GM10847 (cell line): ENCODE results near the gene CYYR1.

Experiments
- POLR2A ChIP-seq: IDR thresholded peaks from 2 replicates; pipeline ENCODE4 v1.6.1; 2011; ENCODE audit not compliant: insufficient read length; ENCODE audit errors: extremely low read depth

Gene CYYR1

DNA sequence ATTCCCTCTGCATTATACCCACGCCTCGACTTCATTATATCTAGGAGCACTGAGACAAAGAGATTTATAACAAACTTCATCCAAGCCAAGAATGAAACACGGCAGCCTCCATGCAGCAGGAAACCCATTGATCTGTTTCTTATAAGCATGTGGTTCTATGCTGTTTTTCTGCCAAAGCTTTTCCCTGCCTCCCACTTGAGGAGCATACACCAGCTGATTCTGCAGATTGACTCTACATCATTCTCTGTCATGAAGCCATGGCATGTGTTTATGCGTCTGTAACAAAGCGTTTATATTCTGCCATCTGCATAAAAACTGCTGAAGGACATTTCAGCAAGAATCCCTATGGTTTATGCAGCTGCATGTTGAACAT lies 102.0 kb downstream of the CYYR1 start:
- no peak for TF ChIP-seq POLR2A

DNA sequence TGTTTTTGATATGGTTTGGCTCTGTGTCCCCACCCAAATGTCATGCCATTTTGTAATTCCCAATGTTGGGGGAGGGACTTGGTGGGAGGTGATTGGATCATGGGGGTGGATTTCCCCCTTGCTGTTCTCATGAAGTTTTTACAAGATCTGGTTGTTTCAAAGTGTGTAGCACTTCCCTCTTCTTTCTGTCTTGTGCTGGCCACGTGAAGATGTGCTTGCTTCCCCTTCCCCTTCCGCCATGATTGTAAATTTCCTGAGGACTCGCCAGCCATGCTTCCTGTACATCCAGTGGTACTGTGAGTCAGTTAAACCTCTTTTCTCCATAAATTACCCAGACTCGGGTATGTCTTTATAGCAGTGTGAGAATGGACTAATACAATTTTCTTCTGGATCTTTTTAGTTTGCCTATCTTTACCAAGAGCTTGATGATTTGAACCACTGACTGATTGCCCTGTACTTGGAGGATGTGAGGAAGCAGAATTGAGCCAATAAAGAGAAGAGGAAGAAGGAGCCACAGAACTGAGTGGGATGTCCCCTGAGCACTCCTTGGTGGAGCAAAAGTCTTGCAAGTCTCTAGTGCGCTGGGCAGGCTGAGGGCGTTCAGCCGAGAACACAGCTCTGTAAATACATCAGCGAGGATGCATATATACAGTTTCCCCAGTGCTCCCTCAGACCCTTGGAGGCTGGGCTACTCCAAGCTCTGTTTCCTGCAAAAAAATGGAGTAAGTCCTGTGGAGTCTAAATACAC lies 102.6 kb downstream of the CYYR1 start:
- TF ChIP-seq POLR2A, result no peak

DNA sequence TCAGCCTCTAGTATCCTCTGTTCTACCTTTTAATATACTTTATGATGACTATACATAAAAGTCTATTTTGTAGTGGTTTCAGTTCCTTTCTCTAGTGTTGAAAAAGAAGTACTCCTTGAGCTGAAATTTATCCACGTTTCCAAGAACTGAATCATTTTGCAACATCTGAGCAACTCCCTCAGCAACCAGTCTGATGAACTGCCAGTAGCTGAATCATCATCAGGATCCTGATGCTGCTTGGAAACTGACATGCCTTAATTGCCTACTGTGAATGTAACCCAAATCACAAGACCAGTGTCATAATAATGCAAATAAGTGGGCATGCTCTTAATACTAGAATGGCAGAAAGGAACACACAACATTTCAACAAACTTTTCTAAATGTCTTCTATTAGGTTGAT lies 103.3 kb downstream of the CYYR1 start:
- TF ChIP-seq POLR2A, result no peak

- no peak for TF ChIP-seq POLR2A
Measured at GRCh38 chr21:26465916-26466315, 107.2 kb downstream of the CYYR1 start.

GRCh38 chr21:26461500-26461899 lies 111.6 kb downstream of the CYYR1 start:
- no peak for TF ChIP-seq POLR2A

GRCh38 chr21:26460621-26461020 lies 112.5 kb downstream of the CYYR1 start:
- no peak for TF ChIP-seq POLR2A

- TF ChIP-seq POLR2A, result no peak
Measured at GRCh38 chr21:26457817-26458216, 115.3 kb downstream of the CYYR1 start.

- no peak for TF ChIP-seq POLR2A
Measured at GRCh38 chr21:26453267-26453666, 119.8 kb downstream of the CYYR1 start.

DNA sequence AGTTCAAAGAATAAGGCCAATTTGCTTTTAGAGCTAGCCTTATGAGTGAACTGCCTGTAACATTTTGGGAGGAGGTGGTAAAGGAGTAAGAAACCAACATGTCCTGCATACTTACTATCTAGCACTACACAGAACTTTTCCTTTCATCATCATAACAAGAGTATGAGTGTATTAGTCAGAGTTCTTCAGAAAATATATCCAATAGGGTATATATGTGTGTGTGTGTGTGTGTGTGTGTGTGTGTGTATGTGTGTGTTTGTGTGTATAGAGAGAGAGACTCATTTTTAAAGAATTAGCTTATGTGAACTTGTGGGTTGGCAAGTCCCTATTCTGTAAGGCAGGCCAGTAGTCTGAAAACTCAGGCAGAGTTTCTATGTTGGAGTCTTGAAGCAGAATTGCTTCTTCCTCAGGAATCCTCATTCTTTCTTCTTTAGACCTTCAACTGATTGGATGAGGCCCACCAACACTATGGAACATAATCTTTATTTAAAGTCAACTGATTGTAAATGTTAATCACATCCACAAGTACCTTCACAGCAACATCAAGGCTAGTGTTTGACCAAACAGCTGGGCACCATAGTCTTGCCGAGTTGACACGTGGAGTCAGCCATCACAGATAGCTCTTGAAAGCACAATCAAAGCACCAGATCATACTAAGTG lies 121.9 kb downstream of the CYYR1 start:
- TF ChIP-seq POLR2A, result no peak

- no peak for TF ChIP-seq POLR2A
Measured at GRCh38 chr21:26449161-26449560, 123.9 kb downstream of the CYYR1 start.

DNA sequence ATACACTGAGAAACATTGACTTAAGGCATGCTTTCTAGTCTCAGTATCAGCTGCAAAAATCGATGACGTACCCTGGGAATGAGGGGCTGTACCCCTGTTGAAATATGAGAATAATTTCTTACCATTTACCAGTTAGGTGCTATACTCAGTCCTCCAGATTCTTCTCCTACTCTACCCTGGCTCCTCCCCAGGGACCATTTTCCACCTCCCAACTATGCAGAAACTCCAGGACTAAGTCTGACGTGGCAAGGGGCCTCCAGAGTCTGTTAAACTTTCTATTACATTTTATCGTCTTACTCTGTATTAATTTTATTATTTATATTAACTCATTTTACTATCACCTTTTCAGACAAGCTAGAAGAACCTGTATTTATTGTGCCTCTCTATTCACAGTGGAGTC lies 124.3 kb downstream of the CYYR1 start:
- no peak for TF ChIP-seq POLR2A

DNA sequence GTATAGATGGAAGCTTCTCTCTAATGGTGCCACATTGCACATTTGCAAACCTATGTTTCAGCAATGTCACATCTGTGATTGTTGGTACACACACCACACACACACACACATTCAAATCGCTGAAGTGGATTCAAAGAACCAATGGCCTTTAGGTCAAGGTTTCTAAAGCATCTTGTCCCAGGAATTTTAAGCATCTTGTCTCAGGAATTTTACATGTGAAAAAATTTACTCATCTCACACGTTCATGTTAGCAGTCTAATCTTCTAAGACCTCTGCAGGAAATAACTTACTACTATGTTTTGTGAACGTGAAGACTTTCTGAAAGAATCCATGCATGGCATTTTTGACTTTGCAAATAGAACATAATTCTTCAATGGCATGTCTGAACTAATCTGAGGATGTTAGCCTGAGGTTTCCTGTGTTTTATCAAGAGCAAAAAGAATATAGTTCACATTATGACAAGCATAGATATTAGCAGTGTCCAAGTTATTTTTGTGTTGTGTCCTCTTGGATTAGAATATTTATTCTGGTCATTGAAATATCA lies 125.1 kb downstream of the CYYR1 start:
- TF ChIP-seq POLR2A, result no peak

DNA sequence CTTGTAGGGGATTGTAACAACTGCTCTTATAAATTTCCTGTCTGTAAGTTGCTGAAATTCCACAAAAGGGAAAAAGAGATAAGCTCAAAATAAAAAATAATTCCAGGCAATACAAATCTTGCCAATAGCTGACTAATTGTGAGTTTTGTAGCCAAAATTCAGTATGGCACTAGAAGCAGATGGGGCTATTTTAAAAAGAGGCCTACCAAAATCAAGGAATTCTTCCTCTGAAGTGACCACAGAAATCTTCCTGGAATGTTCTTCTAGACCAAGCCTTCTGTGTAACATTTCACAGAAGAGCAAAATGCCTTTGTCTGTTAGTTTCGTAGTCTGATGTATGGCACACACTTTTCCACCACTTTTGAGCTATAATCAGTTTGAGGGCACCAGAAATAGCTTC lies 127.6 kb downstream of the CYYR1 start:
- no peak for TF ChIP-seq POLR2A

DNA sequence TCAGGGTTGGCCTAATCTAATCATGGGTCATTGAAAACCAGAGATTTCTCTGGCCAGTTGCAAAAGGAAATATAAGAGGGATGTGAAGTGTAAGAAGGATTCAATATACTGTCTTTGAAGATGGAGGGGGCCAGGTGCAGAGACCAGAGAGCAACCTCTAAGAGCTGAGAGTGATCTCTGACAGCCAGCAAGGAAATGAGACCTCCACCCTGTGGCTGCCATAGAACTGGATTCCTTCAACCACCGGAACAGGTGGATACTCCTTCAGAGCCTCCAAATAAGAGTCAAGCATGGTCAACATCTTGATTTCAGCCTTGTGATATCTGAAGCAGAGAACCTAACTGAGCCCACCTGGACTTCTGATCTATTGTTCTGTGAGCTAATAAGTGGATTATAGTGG lies 128.4 kb downstream of the CYYR1 start:
- TF ChIP-seq POLR2A, result no peak

GRCh38 chr21:26443867-26444266 lies 129.2 kb downstream of the CYYR1 start:
- no peak for TF ChIP-seq POLR2A

DNA sequence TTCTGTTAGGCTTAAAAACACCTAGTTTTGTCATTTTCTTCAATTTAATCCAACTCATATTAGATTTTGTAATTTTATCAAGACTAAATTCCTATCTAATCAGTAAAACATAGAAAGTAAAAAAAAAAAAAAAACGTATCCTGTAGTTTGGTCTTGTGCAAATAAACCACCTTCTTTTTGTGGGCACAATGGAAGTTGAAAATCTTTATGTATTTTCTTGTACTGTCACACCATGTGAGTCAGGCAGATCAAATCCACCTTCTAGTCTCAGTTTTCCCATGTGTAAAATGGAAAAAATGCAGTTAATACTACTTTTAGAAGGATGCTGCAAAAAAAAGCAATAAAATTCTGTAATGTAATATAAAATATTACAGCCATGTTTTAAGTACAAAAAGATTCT lies 129.8 kb downstream of the CYYR1 start:
- TF ChIP-seq POLR2A, result no peak

GRCh38 chr21:26441149-26441548 lies 131.9 kb downstream of the CYYR1 start:
- TF ChIP-seq POLR2A, result no peak

DNA sequence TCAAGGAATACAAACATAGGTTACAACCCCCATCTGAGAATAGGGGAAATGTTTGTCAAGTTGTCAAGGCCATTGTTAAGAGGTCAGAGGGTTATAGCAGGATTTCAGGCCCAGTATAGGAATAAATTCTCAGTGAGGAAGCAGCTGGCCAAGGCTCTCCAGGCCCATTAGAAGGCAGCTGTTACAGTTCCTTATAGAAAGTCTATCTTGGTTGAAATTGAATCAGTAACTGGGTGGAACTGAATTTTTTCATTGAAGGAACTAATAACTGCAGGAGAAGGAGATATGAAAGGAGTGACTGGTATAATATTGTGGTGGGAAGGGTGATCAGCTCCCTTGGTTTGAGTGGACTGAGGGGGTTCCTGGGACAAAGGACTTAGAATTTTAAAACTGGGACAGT lies 134.1 kb downstream of the CYYR1 start:
- no peak for TF ChIP-seq POLR2A
